Measurements from ENCODE around the gene VAMP8.

DNA sequence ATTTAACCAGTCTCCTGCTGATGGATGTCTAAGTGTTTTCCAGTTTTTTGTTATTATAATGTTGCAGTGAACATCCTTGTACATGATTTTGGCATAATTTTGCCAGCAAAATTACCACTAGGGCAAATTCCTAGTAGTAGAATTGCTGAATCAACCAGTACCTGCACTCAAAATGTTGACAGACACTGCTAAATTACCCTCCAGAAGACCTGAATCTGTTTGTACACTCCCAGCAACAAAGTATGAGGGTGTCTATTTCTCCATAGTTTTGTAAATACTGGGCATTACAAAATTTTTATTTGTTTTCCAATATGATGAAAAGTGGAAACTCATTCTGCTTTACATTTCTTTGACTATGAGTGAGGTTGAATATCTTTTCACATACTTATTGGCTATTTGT, 49.6 kb upstream of the VAMP8 start:
- TF ChIP-seq CTCF (IDR thresholded peaks at IDR 0.05 in 2 of 3, conservative IDR thresholded peaks at IDR 0.05 in 1 of 3; ENCODE audit: control insufficient read depth in 2 of 3, extremely low read depth in 1 of 3, insufficient read depth in 1 of 3, low read depth in 3 of 3, low read length in 3 of 3) (no peak), SMC3 (IDR thresholded peaks at IDR 0.05; ENCODE audit: borderline replicate concordance, low read length) (no peak), POLR2AphosphoS5 (IDR thresholded peaks at IDR 0.05; ENCODE audit: low read length) (no peak)
- TF ChIP-seq, protein P1, sequence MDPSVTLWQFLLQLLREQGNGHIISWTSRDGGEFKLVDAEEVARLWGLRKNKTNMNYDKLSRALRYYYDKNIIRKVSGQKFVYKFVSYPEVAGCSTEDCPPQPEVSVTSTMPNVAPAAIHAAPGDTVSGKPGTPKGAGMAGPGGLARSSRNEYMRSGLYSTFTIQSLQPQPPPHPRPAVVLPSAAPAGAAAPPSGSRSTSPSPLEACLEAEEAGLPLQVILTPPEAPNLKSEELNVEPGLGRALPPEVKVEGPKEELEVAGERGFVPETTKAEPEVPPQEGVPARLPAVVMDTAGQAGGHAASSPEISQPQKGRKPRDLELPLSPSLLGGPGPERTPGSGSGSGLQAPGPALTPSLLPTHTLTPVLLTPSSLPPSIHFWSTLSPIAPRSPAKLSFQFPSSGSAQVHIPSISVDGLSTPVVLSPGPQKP (IDR thresholded peaks at IDR 0.05; ENCODE audit: low read depth, low read length): no peak

All from GM12878 (cell line).